ENCODE data around the gene RASL10A.
"Not testable (repeated sequence)": the region's sequence is repeated elsewhere in the genome, so short reads cannot be mapped to it uniquely, and the experiment has no call there.

Gene RASL10A

DNA sequence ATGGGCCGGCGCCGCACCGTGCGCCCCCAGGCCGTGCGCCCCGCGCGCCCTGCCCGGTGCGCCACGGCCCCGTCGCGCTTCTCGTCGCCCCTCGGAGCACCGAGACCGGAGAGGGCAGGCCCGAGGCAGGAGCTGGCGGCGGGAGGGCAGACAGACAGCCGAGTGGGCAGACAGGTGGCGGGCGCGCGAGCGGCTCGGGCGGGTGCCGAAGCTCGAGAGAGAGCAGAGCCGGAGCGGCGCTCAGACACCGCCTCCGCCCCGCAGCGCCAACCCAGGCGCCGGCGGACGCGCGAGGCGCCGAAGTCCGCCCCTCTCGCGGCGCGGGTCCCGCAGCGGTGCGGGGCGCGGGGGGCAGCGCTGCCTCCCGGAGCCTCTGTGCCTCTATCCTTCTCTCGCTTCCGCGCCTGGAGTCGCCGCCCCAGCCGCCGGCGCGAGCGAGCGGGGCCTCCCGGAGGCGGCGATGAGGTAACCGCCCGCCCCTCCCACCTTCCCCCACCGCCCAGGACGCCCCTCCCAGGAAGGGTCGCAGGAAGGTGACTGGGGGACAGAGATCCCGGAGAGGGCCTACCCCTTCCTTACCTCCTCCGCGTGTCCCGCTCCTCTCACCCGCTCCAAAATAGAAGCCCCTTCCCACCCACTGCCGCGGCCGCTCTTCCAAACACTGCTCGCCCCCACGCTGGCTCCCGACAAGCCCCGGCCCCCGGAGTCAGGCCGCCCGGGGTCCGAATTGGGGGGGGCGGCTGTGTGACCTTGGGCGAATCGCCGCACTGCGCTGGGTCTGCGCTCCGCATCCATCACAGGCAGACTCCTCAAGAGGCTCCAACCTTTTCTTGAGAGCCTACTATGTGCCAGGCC lies at the start of gene RASL10A:
Gene RASL10A (minus strand): TSS at position 412 of the 855 bp plus-strand sequence. CDS start 451 bp downstream, outside the sequence.
- TF ChIP-seq, protein P1, sequence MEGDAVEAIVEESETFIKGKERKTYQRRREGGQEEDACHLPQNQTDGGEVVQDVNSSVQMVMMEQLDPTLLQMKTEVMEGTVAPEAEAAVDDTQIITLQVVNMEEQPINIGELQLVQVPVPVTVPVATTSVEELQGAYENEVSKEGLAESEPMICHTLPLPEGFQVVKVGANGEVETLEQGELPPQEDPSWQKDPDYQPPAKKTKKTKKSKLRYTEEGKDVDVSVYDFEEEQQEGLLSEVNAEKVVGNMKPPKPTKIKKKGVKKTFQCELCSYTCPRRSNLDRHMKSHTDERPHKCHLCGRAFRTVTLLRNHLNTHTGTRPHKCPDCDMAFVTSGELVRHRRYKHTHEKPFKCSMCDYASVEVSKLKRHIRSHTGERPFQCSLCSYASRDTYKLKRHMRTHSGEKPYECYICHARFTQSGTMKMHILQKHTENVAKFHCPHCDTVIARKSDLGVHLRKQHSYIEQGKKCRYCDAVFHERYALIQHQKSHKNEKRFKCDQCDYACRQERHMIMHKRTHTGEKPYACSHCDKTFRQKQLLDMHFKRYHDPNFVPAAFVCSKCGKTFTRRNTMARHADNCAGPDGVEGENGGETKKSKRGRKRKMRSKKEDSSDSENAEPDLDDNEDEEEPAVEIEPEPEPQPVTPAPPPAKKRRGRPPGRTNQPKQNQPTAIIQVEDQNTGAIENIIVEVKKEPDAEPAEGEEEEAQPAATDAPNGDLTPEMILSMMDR (IDR thresholded peaks at IDR 0.05; ENCODE audit: low read depth, low read length, missing control alignments) = no peak
- Histone ChIP-seq H3K27ac (no peak within 1 kb of the TSS), H3K36me3 (replicated peaks) (peaks cover 3% of the 10 kb centered on the region), H3K27me3 (replicated peaks) (peaks cover 30% of the 10 kb centered on the region), H3K4me3 (ENCODE audit: low read depth, low read length) (no peak within 1 kb of the TSS)
- in situ Hi-C loops (cut with HindIII; ENCODE audit: low pct_ligation_motif_present, low sequenced_read_pairs) = no loop called here
- no peak for DNase-seq

DNA sequence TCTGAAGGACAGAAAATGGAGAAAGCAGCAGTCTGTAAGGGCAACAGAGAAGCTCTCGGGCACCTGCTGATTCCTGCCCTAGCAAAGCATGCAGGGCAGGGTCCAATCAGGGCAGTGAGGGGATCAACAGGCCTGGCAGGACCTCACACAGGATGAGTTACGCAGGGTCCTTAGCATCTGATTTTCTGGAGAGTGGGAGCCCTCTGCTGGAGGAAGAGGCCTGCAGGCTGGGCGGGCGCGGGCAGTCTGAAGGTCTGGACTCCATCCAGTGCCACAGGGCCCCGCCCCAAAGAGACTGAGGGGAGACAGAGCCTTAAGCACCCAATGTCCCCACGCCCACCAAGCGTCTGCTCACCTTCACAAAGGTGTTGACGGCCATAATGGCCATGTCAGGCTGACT lies 44.0 kb upstream of the RASL10A start:
- H3K36me3 ChIP-seq (replicated peaks) = peaks cover 20% of the 10 kb centered on the region
- peak; percentile 53 for DNase-seq
- in situ Hi-C loops (cut with HindIII; ENCODE audit: low pct_ligation_motif_present, low sequenced_read_pairs) = no loop called here
- no peaks in the 10 kb centered on the region for H3K27me3 ChIP-seq (replicated peaks)
- H3K27ac ChIP-seq = no peak overlapping the region
- H3K4me3 ChIP-seq (ENCODE audit: low read depth, low read length) = no peak overlapping the region
- TF ChIP-seq, protein P1 (IDR thresholded peaks at IDR 0.05; ENCODE audit: low read depth, low read length, missing control alignments) = peak; percentile 90

DNA sequence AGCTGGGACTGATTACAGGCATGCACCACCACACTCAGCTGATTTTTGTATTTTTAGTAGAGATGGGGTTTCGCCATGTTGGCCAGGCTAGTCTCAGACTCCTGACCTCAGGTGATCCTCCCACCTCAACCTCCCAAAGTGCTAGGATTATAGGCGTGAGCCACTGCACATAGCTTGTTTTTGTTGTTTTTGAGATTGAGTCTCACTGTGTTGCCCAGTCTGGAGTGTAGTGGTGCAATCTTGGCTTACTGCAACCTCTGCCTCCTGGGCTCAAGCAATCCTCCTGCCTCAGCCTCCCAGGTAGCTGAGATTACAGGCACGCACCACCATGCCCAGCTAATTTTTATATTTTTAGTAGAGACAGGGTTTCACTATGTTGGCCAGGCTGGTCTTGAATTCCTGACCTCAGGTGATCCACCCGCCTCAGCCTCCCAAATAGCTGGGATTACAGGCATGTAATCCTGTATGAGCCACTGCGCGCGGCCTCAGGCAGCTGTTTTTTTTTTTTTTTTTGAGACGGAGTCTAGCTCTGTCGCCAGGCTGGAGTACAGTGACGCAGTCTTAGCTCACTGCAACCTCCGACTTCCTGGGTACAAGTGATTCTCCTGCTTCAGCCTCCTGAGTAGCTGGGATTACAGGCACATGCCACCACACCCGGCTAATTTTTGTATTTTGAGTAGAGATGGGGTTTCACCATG lies 41.8 kb upstream of the RASL10A start:
- DNase-seq; H3K4me3 ChIP-seq (ENCODE audit: low read depth, low read length); H3K27me3 ChIP-seq (replicated peaks); in situ Hi-C loops (cut with HindIII; ENCODE audit: low pct_ligation_motif_present, low sequenced_read_pairs); H3K27ac ChIP-seq: not testable (repeated sequence)
- peaks cover 40% of the 10 kb centered on the region for H3K36me3 ChIP-seq (replicated peaks)

- Histone ChIP-seq H3K27ac (no peak overlapping the region), H3K27me3 (replicated peaks) (no peaks in the 10 kb centered on the region), H3K36me3 (replicated peaks) (peaks cover 65% of the 10 kb centered on the region), H3K4me3 (ENCODE audit: low read depth, low read length) (no peak overlapping the region)
- TF ChIP-seq, protein P1 (IDR thresholded peaks at IDR 0.05; ENCODE audit: low read depth, low read length, missing control alignments) = no peak
- no peak for DNase-seq
- in situ Hi-C loops (cut with HindIII; ENCODE audit: low pct_ligation_motif_present, low sequenced_read_pairs) = no loop called here
Observed at GRCh38 chr22:29353860-29354259, 38.4 kb upstream of the RASL10A start.

DNA sequence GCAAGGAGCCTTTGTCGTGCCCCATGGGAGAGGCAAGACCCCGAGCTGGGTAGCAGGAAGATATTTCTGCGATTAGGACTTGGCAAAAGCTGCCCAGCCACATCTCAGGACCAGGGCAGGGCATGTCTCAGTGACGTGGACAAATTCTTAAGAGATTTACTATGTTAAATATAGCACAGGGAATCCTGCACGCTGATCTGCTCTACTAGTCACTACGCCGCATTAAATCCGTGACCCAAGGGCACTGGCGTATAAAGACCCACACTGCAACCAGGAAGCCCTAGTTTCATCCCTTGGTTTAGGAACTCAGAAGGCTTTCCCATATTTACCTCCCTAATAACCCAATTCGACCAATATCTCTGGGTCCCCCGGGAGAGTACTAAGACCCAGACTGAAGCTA lies 37.8 kb upstream of the RASL10A start:
- peaks cover 66% of the 10 kb centered on the region for H3K36me3 ChIP-seq (replicated peaks)
- H3K4me3 ChIP-seq (ENCODE audit: low read depth, low read length) = no peak overlapping the region
- TF ChIP-seq, protein P1 (IDR thresholded peaks at IDR 0.05; ENCODE audit: low read depth, low read length, missing control alignments) = no peak
- in situ Hi-C loops (cut with HindIII; ENCODE audit: low pct_ligation_motif_present, low sequenced_read_pairs) = no loop called here
- no peak for DNase-seq
- H3K27ac ChIP-seq = no peak overlapping the region
- H3K27me3 ChIP-seq (replicated peaks) = no peaks in the 10 kb centered on the region

- H3K4me3 ChIP-seq (ENCODE audit: low read depth, low read length) = no peak overlapping the region
- DNase-seq = no peak
- TF ChIP-seq, protein P1 (IDR thresholded peaks at IDR 0.05; ENCODE audit: low read depth, low read length, missing control alignments) = no peak
- no peak overlapping the region for H3K27ac ChIP-seq
- peaks cover 66% of the 10 kb centered on the region for H3K36me3 ChIP-seq (replicated peaks)
- in situ Hi-C loops (cut with HindIII; ENCODE audit: low pct_ligation_motif_present, low sequenced_read_pairs) = no loop called here
- no peaks in the 10 kb centered on the region for H3K27me3 ChIP-seq (replicated peaks)
Observed at GRCh38 chr22:29352778-29353177, 37.3 kb upstream of the RASL10A start.

Data from brain microvascular endothelial cell (primary cell).